ENCODE results near the gene PCK2.

Gene PCK2

DNA sequence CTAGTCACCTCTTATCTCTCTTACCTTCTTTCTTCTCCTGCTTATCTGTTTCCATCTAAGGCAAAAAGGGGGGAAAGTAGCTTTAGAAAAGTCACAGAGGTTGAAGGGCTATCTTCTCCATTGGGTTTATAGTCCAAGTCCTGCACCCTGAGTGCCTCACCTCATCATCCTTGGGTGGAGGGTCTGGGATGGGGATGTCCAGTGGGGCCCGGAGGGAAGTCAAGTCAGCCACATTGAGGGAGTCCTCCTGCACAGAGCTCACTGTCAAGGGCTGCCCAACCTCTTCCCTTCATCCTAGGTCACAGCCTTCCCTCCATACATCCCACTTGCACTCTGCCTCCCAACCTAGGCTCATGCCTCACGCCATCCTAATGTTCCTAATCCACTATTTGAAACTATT is 51.1 kb downstream of the PCK2 start:
- H3K4me1 ChIP-seq (ENCODE audit: control insufficient read depth in 1 of 2, insufficient read depth in 1 of 2, low read depth in 1 of 2, low read length in 1 of 2), result peaks cover 52 to 53% of the 10 kb centered on the region in 2 experiments

DNA sequence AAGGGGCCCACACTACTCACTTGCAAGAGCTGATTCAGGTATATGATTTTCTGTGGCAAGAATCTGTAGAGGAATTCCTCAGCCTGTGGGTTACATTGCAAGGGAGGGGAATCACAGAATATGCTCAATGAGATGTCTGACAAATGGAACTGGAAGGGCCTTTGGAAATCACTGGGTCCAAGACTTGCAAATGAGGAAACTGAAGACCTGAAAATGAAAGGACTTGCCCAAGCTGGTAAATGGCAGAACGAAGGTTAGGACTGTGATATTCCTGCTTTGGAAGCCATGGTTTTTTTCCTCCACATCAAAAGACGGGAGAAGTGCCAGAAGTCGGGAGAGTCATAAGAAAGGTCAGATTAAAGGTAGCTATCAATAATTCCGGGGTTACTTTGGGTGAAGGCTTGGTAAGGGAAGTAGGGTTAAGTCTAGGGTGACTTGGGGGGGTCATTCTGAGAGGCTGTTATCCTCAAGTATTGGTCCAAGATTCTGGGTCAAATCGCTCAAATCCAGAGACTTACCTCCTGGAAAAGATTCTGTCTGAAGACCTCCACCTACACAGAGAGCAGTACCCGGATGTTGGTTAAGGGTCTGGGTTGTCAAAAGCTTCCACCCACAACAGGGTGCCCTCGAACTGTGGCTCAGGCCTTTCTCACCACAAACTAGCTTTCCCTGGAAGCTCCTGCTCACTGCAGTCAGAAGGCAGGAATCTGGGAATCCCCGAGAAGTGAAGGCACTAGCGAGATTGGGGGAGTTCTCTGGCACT is 51.8 kb downstream of the PCK2 start:
- peaks cover 24% of the 10 kb centered on the region for H3K36me3 ChIP-seq
- H3K4me3 ChIP-seq (ENCODE audit: low read depth in 1 of 2, low read length in 1 of 2), result peak overlapping the region; percentile 90 to 99
- peak overlapping the region; percentile 97 for H3K27ac ChIP-seq
- no peaks in the 10 kb centered on the region for H3K27me3 ChIP-seq
- TF ChIP-seq, protein P1, sequence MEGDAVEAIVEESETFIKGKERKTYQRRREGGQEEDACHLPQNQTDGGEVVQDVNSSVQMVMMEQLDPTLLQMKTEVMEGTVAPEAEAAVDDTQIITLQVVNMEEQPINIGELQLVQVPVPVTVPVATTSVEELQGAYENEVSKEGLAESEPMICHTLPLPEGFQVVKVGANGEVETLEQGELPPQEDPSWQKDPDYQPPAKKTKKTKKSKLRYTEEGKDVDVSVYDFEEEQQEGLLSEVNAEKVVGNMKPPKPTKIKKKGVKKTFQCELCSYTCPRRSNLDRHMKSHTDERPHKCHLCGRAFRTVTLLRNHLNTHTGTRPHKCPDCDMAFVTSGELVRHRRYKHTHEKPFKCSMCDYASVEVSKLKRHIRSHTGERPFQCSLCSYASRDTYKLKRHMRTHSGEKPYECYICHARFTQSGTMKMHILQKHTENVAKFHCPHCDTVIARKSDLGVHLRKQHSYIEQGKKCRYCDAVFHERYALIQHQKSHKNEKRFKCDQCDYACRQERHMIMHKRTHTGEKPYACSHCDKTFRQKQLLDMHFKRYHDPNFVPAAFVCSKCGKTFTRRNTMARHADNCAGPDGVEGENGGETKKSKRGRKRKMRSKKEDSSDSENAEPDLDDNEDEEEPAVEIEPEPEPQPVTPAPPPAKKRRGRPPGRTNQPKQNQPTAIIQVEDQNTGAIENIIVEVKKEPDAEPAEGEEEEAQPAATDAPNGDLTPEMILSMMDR (IDR thresholded peaks at IDR 0.05), result no peak
- H3K4me1 ChIP-seq (ENCODE audit: control insufficient read depth in 1 of 2, insufficient read depth in 1 of 2, low read depth in 1 of 2, low read length in 1 of 2), result peaks cover 46% of the 10 kb centered on the region in 2 experiments
- H3K9me3 ChIP-seq, result no peaks in the 10 kb centered on the region

More for the DNA sequence above, 51.1 kb downstream of the PCK2 start:
- Histone ChIP-seq H3K4me3 (ENCODE audit: low read depth in 1 of 2, low read length in 1 of 2) (peak overlapping the region in 1 of 2 experiments; percentile 99), H3K27ac (peak overlapping the region; percentile 97), H3K27me3 (no peaks in the 10 kb centered on the region), H3K36me3 (peaks cover 18% of the 10 kb centered on the region), H3K9me3 (no peaks in the 10 kb centered on the region)
- TF ChIP-seq, protein P1 (IDR thresholded peaks at IDR 0.05), result no peak

DNA sequence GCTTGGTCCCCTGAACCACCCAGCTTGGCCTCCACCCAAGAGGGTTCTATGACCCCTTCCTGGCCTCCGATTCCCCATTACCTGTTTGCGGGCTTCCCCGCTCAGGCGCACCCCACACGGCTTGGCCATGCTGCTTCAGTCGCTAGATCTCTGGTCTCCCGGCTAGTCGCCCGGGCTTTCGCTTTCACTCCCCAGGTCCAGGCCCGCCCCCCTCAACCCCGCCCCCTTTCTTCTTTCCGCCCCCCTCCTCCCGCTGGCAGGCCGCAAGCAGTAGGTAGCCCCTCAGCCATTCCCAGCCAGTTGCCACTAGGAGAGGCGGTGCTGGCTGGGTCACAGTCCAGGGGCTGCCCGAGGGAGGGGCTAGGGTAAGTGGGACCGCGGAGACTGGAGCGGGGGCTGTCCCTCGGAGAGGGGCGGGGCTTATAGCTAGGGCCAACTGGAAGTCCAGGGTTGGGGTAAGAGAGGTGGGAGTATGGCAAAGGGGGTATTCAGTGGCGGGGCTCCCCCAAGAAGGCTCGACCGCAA is 52.4 kb downstream of the PCK2 start, which contains the start of gene PSME2:
Gene PSME2, minus strand, starts transcription at position 158 of the 525 bp plus-strand sequence. Its CDS starts 29 bp downstream, at position 129.
- H3K27me3 ChIP-seq, result no peaks in the 10 kb centered on the region
- TF ChIP-seq, protein P1 (IDR thresholded peaks at IDR 0.05), result no peak
- peak within 1 kb of the TSS; percentile 90 to 99 for H3K4me3 ChIP-seq (ENCODE audit: low read depth in 1 of 2, low read length in 1 of 2)
- peaks cover 31% of the 10 kb centered on the region for H3K36me3 ChIP-seq
- H3K9me3 ChIP-seq, result no peaks in the 10 kb centered on the region
- peak within 1 kb of the TSS; percentile 97 for H3K27ac ChIP-seq
- peaks cover 41 to 43% of the 10 kb centered on the region in 2 experiments for H3K4me1 ChIP-seq (ENCODE audit: control insufficient read depth in 1 of 2, insufficient read depth in 1 of 2, low read depth in 1 of 2, low read length in 1 of 2)

DNA sequence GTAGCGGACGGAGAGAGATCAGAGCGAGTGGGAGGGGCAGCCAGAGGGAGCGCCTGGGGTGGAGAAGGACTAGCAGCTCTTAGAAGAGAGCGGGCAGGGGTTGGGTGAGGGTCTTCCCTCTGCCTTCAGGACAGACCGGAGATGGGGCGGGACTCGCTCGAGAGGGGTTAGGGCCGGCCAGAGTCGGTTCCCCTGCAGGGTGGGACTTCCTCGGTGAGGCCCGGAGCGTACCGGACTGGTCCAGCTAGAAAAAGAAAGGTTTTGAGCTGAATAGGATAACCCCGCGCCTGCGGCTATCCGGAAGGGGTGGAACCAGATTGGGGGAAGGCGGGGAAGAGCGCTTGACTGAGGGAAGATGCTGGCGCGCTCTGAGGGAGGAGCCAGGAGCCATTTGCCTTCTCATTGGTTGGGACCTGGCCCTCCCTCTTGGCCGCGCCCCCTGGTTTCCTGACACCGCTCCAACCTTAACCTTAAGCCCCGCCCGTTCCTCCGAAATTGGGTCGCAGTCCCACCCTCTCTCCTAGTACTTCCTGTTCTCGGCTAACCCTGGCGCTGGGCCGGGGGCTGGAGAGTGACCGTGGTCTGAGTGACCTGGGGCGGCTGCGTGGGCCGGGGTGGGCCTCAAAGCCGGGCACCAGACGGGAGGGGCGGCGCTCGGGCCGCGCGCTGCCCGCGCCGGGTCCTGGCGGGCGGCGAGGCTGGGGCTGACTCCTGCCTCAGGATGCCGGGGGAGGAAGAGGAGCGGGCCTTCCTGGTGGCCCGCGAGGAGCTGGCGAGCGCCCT is 53.1 kb downstream of the PCK2 start, which contains the start of gene RNF31:
Gene RNF31, plus strand, starts transcription at position 521 of the 783 bp plus-strand sequence. Its CDS starts 201 bp downstream, at position 722.
- Histone ChIP-seq H3K27ac (peak within 1 kb of the TSS; percentile 97), H3K9me3 (no peaks in the 10 kb centered on the region), H3K4me3 (ENCODE audit: low read depth in 1 of 2, low read length in 1 of 2) (peak within 1 kb of the TSS; percentile 90 to 99), H3K27me3 (no peaks in the 10 kb centered on the region), H3K36me3 (peaks cover 37% of the 10 kb centered on the region), H3K4me1 (ENCODE audit: control insufficient read depth in 1 of 2, insufficient read depth in 1 of 2, low read depth in 1 of 2, low read length in 1 of 2) (peaks cover 35 to 37% of the 10 kb centered on the region in 2 experiments)
- TF ChIP-seq, protein P1 (IDR thresholded peaks at IDR 0.05), result no peak

DNA sequence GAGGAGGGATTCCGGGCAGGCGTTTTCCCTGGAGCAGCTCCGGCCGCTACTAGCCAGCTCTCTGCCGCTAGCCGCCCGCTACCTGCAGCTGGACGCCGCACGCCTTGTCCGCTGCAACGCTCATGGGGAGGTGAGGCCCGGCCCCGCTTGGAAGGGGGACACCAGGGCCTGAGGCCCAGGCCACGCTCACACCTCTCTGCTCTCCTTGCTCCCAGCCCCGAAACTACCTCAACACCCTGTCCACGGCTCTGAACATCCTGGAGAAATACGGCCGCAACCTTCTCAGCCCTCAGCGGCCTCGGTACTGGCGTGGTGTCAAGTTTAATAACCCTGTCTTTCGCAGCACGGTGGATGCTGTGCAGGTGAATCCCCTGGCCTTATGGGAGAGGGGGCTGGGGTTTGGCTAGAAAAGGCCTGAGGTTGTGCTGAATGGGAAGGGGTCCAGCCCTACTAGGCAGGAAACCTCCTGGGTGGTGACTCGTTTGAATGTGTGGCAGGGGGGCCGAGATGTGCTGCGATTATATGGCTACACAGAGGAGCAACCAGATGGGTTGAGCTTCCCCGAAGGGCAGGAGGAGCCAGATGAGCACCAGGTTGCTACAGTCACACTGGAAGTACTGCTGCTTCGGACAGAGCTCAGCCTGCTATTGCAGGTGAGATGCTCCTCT is 53.8 kb downstream of the PCK2 start:
- peaks cover 33 to 35% of the 10 kb centered on the region in 2 experiments for H3K4me1 ChIP-seq (ENCODE audit: control insufficient read depth in 1 of 2, insufficient read depth in 1 of 2, low read depth in 1 of 2, low read length in 1 of 2)
- H3K36me3 ChIP-seq, result peaks cover 45% of the 10 kb centered on the region
- H3K27me3 ChIP-seq, result no peaks in the 10 kb centered on the region
- TF ChIP-seq, protein P1 (IDR thresholded peaks at IDR 0.05), result no peak
- H3K4me3 ChIP-seq (ENCODE audit: low read depth in 1 of 2, low read length in 1 of 2), result peak overlapping the region; percentile 90 to 99
- H3K27ac ChIP-seq, result peak overlapping the region; percentile 97
- H3K9me3 ChIP-seq, result no peaks in the 10 kb centered on the region

Measured in neutrophil (primary cell).